GM21576 (cell line): ENCODE results near the gene PRDM13.
A peak's percentile ranks its signal among the peaks of the same experiment; 100 is the strongest.

Experiments
- ATAC-seq: cut with Tn5 transposase; IDR thresholded peaks from one replicate; pipeline ENCODE4 v1.9.1; 2021; ENCODE audit warnings: mild to moderate bottlenecking, moderate library complexity; ENCODE audit not compliant: unreplicated experiment

Gene PRDM13

GRCh38 chr6:99603421-99604165 lies 3.0 kb upstream of the PRDM13 start:
- peak; percentile 34 for ATAC-seq

- no peak for ATAC-seq
Observed at GRCh38 chr6:99604166-99605073, 2.2 kb upstream of the PRDM13 start.

GRCh38 chr6:99605074-99605734 lies 1.4 kb upstream of the PRDM13 start:
- no peak for ATAC-seq

- no peak for ATAC-seq
Observed at GRCh38 chr6:99605911-99606655, 550 bp upstream of the PRDM13 start.

GRCh38 chr6:99607416-99608036 lies 893 bp downstream of the PRDM13 start:
- ATAC-seq, result no peak

GRCh38 chr6:99608059-99608885 lies 1.6 kb downstream of the PRDM13 start:
- no peak for ATAC-seq

- ATAC-seq, result no peak
Observed at GRCh38 chr6:99608886-99609482, 2.4 kb downstream of the PRDM13 start.

GRCh38 chr6:99609905-99610489 lies 3.4 kb downstream of the PRDM13 start:
- no peak for ATAC-seq

- ATAC-seq, result peak; percentile 58
Observed at GRCh38 chr6:99611148-99611547, 4.5 kb downstream of the PRDM13 start.

GRCh38 chr6:99612551-99613408 lies 6.1 kb downstream of the PRDM13 start:
- no peak for ATAC-seq

- ATAC-seq, result peak; percentile 51
Observed at GRCh38 chr6:99613409-99613704, 6.7 kb downstream of the PRDM13 start.

GRCh38 chr6:99613705-99614429 lies 7.2 kb downstream of the PRDM13 start:
- peak; percentile 50 for ATAC-seq

- ATAC-seq, result peak; percentile 15
Observed at GRCh38 chr6:99614430-99615186, 8.0 kb downstream of the PRDM13 start.

- ATAC-seq, result no peak
Observed at GRCh38 chr6:99617131-99617530, 10.5 kb downstream of the PRDM13 start.

- ATAC-seq, result no peak
Observed at GRCh38 chr6:99618649-99619408, 12.2 kb downstream of the PRDM13 start.

- ATAC-seq, result no peak
Observed at GRCh38 chr6:99619409-99619762, 12.8 kb downstream of the PRDM13 start.
